Kidney (tissue), 14 donors: Measurements from ENCODE around the gene MACROD1. TPM values are rescaled to one million over a fixed set of nuclear protein-coding genes. Genes with fewer than 3 reads are reported as not detected.
A peak's percentile ranks its signal among the peaks of the same experiment; 100 is the strongest.

Experiments
- DNase-seq, 5 donors: peaks; one replicate each; pipeline ENCODE4 v3.0.0-alpha.2; 2013 to 2020
- FAIRE-seq: peaks from 2 replicates; lab custom pipeline; 2012; peaks lifted over from hg19 to GRCh38; lab: Jason Lieb, UNC
- H3K27ac ChIP-seq, 2 donors: one replicate each; pipeline ENCODE4 v1.7.0; 2013; ENCODE audit warnings: low read depth in 2 of 2, low read length in 2 of 2, inconsistent platforms in 1 of 2
- H3K27me3 ChIP-seq: one replicate; pipeline ENCODE4 v1.7.1; 2013; ENCODE audit warnings: low read length, inconsistent platforms; ENCODE audit not compliant: control insufficient read depth, insufficient read depth
- H3K36me3 ChIP-seq, 3 donors: one replicate each; pipeline versions ENCODE4 v1.7.0 to v1.7.1; 2013; ENCODE audit warnings: low read length in 3 of 3, control low read depth in 1 of 3, inconsistent platforms in 1 of 3; ENCODE audit not compliant: insufficient read depth in 3 of 3, control insufficient read depth in 2 of 3
- H3K4me1 ChIP-seq, 3 donors: one replicate each; pipeline versions ENCODE4 v1.7.0 to v1.7.1; 2013; ENCODE audit warnings: low read length in 3 of 3, inconsistent platforms in 1 of 3, low read depth in 1 of 3; ENCODE audit not compliant: control insufficient read depth in 2 of 3, insufficient read depth in 2 of 3
- H3K4me3 ChIP-seq, 3 donors: one replicate each; pipeline versions ENCODE4 v1.7.0 to v1.8.1; 2013; ENCODE audit warnings: low read length in 3 of 3, control low read depth in 1 of 3, inconsistent platforms in 1 of 3
- H3K9ac ChIP-seq, 3 donors: one replicate each; pipeline versions ENCODE4 v1.7.0 to v1.7.1; 2013; ENCODE audit warnings: low read length in 3 of 3, control low read depth in 1 of 3, inconsistent platforms in 1 of 3
- H3K9me3 ChIP-seq, 3 donors: one replicate each; pipeline versions ENCODE4 v1.7.0 to v1.7.1; 2013; ENCODE audit warnings: low read length in 3 of 3, control low read depth in 1 of 3, inconsistent platforms in 1 of 3; ENCODE audit not compliant: control insufficient read depth in 2 of 3, insufficient read depth in 1 of 3
- CTCF ChIP-seq: IDR thresholded peaks from 3 replicates; pipeline ENCODE4 v1.5.1; 2012; ENCODE audit warnings: mild to moderate bottlenecking, moderate library complexity, borderline replicate concordance; ENCODE audit not compliant: insufficient read depth; ENCODE audit errors: extremely low read depth
- intact Hi-C: fragments of 100-400 bp; cut with DNase I; formaldehyde crosslinking; loops from one replicate; pipeline ENCODE4 v1.11.1; 2022
- polyA plus RNA-seq: library from polyadenylated mRNA; stranded (reverse); fragments of 350-450 nt; fragmentation: Illumina TruSeq; extraction: RNeasy Lipid Tissue Mini Kit (QIAGEN cat#74804); gene quantifications from one replicate; pipeline ENCODE4 v1.2.3, GENCODE V29; 2014; ENCODE audit warnings: low read depth, low replicate concordance; ENCODE audit not compliant: insufficient read depth
- total RNA-seq: library from RNA; stranded (reverse); fragmentation: NEBNext Ultra II Directional; extraction: Animal tissue kit (Norgen Biotek cat#: 25700); gene quantifications from one replicate; pipeline ENCODE4 v1.2.1, GENCODE V29; 2021
- donor health status: control.
- donor health status: control.
- donor health status: control.
- donor health status: control.
- donor health status: control.
- donor health status: DM: yes; HTN: yes; CAD: no.
- donor health status: Normal renal cell carcinoma (clear cell type).

MACROD1 gene
- total and polyA plus RNA-seq, 2 donors from 2014 or later: 27.8 to 176 TPM

GRCh38 chr11:64029773-64030172, 136.1 kb downstream of the MACROD1 start:
- FAIRE-seq (no peak), DNase-seq (no peak)
- H3K27me3 ChIP-seq: no peaks in the 10 kb centered on the region
- TF ChIP-seq CTCF: no peak
- no peak overlapping the region for H3K27ac ChIP-seq
- no peak overlapping the region for H3K4me3 ChIP-seq
- H3K36me3 ChIP-seq: no peaks in the 10 kb centered on the region
- H3K9ac ChIP-seq: no peak overlapping the region
- H3K9me3 ChIP-seq: no peaks in the 10 kb centered on the region
- H3K4me1 ChIP-seq: peaks cover 0 to 11% (median 0%) of the 10 kb centered on the region in 3 donors
- intact Hi-C loops: no loop called here

- FAIRE-seq: no peak
- no peak overlapping the region for H3K4me3 ChIP-seq
Observed at GRCh38 chr11:64028398-64029115, 137.4 kb downstream of the MACROD1 start.

GRCh38 chr11:64027651-64028397, 138.1 kb downstream of the MACROD1 start:
- DNase-seq: peak in 1 of 5 donors; percentile 53
- TF ChIP-seq CTCF: no peak
- peaks cover 0 to 9% (median 0%) of the 10 kb centered on the region in 3 donors for H3K4me1 ChIP-seq
- no peak for FAIRE-seq
- H3K27me3 ChIP-seq: no peaks in the 10 kb centered on the region
- H3K36me3 ChIP-seq: no peaks in the 10 kb centered on the region
- intact Hi-C loops: no loop called here
- no peak overlapping the region for H3K27ac ChIP-seq
- H3K4me3 ChIP-seq: no peak overlapping the region
- H3K9ac ChIP-seq: no peak overlapping the region
- no peaks in the 10 kb centered on the region for H3K9me3 ChIP-seq

More at GRCh38 chr11:64028398-64029115, 137.4 kb downstream of the MACROD1 start:
- H3K36me3 ChIP-seq: no peaks in the 10 kb centered on the region
- H3K27me3 ChIP-seq: no peaks in the 10 kb centered on the region
- no peak overlapping the region for H3K27ac ChIP-seq
- H3K9ac ChIP-seq: no peak overlapping the region
- peak in 4 of 5 donors; percentile 88 to 93 (median 92) for DNase-seq
- no peaks in the 10 kb centered on the region for H3K9me3 ChIP-seq
- H3K4me1 ChIP-seq: peaks cover 0 to 11% (median 0%) of the 10 kb centered on the region in 3 donors
- TF ChIP-seq CTCF: no peak
- intact Hi-C loops: no loop called here
